ENCODE measurements around the gene CFAP43.

Gene CFAP43, protein sequence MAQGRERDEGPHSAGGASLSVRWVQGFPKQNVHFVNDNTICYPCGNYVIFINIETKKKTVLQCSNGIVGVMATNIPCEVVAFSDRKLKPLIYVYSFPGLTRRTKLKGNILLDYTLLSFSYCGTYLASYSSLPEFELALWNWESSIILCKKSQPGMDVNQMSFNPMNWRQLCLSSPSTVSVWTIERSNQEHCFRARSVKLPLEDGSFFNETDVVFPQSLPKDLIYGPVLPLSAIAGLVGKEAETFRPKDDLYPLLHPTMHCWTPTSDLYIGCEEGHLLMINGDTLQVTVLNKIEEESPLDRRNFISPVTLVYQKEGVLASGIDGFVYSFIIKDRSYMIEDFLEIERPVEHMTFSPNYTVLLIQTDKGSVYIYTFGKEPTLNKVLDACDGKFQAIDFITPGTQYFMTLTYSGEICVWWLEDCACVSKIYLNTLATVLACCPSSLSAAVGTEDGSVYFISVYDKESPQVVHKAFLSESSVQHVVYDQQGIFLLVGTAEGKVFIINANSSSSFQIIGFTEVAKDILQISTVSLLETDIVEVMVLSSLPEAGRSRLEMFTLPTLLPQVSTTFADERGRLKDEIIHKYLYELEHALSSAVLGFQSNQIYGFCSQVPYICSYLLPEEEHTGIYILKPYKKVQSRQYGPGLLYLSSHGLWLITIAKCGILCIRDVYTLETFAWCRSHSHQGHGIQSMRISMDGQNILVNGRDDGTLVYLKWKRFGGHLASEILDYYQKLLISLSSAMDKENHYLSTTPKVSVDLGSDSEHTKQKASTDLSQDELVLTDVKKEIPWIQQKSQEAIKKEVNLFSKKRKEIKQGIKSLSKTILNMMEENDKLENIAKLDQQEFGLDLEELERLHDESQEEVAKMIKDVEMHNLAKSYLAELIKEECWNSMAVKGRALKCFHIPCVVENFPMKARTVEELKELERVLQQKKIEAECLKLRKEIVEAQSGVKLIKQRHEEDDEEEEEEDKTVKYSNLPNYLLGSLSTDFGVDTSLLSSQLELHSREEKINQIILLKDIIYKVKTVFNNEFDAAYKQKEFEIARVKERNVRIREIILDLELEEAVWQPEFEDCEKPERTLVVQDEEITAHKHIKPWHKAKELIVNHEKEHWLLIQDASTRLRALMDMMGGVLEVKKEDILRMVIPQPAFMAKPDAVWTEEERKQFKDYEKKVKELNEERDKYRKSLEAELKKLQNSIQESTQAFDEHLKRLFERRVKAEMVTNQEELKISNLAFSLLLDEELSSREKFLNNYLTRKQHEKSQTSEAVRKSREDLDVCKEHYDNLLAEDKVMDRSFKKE (N-terminal part only)

DNA sequence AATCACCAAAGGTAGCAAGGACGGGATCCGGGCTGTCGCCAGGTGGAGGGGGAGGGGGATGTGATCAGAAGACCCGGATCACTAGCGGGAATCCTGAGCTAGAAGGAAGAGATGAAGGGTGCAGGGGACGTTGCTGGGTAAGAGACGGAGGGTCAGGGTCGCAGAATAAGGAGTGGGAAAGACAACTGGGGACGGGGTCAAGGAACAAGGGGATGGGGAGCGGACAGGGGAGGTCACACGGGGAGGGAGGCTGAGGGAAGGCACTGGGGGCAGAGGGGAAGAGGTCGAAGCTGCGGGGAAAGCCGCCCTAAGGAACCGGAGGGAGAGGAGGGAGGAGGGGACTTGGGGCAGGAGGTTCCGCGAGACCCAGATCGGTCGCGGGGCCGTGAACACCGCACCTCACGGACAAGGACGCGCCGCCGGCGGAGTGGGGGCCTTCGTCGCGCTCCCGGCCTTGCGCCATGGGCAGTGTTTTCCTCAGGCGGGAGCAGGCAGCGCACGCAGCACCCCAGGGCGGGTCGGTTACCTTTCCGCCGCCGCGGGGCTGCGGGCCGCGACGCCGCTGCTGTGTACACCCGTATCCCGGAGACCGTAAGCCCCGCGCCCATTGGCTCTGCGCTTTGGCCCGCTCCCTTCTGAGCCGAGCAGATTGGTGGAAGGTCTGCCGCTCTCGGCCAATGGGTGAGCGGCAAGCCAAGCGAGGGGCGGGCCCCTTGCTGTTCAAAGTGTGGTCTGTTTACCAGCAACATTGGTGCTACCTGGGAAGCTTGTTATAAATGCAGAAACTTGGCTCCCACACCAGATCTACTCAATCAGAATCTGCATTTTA is at the start of gene CFAP43:
Gene CFAP43 (minus strand): TSS at position 581 of the 829 bp plus-strand sequence. CDS start 118 bp downstream, at position 463.
- DNase-seq (ENCODE audit: low read depth in 2 of 2), result peak; percentile 96 to 98

DNA sequence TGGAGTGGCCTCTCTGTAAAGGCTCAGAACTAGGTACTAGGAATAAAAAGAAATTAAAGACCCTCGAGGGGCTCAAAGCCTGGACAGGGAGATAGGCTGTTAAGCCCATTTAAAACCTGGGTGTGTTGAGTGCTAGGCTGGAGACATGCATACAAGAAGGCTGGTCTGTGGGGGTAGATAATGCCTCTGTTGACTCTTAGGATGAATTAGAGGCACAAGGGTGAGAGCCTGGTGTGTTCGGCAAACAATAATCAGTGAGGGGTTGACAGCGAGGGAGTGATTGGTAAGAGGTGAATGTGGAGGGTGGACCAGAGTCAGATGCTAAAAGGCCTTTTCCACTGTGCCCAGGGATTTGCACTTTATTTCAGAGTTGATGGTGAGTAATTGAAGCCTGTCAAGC is 49.5 kb upstream of the CFAP43 start:
- no peak for DNase-seq (ENCODE audit: low read depth in 2 of 2)

DNA sequence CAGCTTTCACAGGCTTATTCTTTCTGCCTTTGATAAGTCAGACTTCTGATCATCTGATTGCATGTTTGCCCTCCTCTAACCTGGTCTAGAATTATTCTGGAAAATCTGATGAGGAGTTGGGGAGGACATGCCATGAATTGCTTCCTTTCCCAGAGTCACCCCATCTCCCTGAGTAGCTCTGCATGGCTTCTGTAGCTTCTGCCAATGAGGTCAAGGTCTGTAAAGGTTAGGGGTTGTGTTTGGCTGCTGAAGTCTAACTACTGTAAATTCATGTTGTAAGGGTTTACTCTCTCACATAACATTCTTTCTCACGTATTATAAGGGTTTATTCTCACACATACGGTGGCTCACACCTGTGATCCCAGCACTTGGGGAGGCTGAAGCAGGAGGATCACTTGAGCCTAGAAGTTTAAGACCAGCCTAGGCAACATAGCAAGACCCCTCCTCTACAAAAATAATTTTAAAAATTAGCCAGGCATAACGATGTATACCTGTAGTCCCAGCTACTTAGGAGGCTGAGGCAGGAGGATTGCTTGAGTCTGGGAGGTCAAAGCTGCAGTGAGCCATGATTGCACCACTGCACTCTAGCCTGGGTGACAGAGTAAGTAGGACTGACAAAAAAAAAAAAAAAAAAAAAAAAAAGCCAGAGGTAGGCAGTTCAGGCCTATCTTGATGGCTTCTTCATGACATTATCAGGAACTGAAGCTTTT is 47.5 kb upstream of the CFAP43 start:
- no peak for DNase-seq (ENCODE audit: low read depth in 2 of 2)

DNA sequence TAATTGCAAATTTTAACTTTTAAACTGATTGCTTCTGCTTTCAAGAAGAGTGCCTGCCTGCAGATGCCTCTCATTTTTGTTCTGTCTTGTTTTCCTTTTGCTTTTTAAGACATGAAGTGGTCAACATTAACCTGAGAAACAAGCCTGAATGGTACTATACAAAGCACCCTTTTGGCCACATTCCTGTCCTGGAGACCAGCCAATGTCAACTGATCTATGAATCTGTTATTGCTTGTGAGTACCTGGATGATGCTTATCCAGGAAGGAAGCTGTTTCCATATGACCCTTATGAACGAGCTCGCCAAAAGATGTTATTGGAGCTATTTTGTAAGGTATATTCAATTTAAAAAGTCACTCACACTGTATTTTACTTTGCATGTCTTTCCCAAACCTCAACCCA is 45.6 kb upstream of the CFAP43 start:
- DNase-seq (ENCODE audit: low read depth in 2 of 2), result no peak

DNA sequence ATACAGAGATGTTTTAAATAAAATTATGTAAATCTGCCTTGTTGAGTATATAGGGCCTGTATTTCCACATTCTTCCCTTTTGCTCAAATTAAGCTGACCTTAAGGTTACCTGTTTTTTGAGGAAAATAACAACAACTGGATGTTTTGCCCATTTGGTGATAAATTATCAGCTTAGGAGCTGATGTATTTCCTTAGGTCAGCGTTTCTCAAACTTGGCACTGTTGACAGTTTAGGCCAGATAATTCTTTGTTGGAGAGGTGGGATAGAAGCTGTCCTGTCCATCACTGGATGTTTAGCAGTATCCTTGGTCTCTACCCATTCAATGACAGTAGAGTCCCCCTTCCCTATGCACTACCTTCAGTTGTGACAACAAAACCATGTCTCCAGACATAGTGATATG is 44.0 kb upstream of the CFAP43 start:
- no peak for DNase-seq (ENCODE audit: low read depth in 2 of 2)

DNA sequence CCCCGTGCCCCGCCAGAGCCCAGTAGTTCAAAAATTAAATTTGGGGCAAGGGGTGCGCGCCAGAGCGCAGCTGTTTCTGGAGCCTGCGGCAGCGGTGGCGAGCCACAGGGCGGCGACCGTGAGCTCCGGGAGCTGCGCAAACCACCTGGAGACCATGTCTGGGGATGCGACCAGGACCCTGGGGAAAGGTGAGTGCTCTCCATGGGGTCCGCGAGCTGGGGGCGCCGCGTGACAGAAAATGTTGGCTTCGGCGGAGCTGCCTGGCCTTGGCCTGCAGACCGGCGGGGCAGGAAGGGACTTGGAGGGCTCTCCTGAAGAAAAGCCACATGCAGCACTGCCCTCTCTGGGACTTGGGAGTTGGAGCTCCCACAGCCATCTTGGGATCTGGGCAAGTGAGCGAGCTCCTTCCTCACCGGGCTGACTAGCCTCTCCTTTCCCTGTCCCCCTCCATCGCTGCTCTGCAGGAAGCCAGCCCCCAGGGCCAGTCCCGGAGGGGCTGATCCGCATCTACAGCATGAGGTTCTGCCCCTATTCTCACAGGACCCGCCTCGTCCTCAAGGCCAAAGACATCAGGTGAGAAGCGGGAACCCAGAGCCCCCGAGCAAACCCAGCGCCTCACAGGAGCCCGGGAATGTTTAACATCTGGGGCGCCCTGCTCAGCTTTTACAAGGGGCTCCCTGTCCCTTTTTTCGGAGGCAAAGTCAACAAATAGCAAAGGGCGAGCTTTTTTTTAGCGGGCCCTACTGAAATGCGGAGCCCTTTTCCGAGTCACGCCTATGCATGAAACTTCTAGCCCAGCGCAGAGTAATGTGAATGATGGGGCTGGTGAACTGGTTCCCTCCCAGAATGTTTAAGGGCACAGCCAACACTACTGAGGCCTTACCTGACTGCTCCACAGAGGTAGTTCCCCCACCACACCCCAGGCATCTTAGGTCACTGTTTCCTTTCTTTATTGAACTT is 42.9 kb upstream of the CFAP43 start:
- DNase-seq (ENCODE audit: low read depth in 2 of 2), result no peak

DNA sequence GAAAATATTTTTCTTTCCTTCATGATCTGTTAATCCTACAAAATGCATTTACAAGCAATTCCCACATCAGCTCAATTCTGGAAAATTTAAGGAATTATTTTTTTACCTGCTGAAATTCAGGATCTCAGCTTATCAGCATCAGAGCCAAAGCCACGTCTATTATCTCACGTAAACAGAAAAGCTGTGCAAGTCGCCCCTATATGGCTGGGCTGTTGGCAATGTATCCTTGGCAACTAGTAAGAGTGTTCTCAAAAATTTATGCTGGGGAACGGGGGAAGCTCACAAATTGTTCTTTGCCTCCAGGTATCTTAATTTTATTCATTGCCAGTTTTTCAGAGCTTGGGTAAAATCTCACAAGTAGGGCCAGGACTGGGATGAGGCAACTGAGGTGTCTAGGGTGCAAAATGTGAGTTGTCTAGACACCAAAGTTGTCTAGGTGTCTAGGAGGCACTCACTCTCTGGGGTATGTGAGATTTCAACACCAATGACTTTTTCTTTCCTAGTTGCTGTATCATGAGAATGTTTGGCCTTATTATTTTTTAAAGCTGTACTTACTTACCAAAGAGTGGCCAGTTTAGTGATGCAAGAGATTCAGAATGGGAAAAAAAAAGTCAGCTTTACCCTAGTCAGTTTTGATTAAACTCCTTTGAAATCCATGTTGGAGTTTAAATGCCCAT is 41.9 kb upstream of the CFAP43 start:
- no peak for DNase-seq (ENCODE audit: low read depth in 2 of 2)

DNA sequence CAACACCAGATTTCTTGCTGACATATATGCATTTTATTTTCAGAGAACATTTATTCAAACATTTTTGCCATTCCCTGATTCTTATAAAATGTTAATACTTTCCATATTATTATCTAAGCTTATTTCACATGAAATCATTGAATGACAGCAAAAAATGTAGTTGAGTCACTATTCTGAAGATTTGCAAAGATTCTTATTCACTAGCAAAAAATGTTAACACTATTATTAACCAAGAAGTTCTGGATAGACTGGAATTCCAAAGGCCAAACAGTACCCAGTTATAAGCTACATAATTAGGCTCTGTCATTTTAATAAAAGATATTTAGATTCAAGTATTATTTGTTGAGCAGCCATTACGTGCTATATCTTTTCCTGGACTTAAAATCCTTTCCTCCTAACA is 41.1 kb upstream of the CFAP43 start:
- no peak for DNase-seq (ENCODE audit: low read depth in 2 of 2)

DNA sequence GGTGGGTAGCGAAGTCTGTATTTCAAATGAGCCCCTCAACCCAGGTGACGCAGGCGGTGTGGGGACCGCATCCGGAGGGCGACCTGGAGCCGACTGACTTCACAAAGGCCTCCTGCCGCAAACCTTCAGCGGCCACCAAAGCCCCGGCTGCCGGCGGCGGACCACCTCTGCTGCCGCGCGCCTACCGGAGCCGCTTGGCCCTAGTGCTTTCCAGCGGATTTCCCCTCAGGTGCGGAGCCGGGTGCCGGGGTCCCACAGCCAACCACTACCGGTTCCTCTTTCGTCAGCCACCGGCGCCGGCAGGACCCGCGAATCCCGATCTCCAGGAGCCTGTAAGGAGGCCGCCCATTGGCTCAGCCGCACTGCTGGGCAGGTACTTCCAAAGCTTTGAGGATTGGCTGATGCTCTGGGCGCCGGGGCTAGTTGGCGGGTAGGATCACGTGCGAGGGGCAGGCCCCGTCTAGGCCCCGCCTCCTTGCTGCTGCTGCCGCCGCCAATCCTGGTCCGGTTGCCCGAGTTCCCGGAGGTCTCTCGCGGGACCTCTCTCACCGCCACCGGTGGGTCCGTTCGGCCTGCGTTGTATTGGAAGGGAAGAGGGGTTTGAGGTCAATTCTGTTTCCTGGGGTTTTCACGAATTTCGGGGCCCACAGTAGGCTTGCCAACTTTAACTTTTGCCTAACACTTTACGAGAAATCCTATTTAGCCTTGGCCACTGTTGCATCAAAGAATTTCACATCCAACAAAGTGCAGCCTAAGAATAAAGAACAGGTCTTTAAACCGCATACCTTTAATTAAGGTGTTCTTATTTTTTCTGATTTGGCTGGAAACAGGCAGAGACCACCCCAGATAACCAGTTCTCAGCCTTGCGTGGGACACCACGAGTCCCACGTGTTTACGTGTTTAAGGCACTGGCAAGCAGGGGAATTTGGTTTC is 36.8 kb upstream of the CFAP43 start, which contains the start of gene GSTO2:
Gene GSTO2 (plus strand): TSS at position 472 of the 933 bp plus-strand sequence. CDS start 5,732 bp downstream, outside the sequence.
- DNase-seq (ENCODE audit: low read depth in 2 of 2), result peak; percentile 93 to 99

DNA sequence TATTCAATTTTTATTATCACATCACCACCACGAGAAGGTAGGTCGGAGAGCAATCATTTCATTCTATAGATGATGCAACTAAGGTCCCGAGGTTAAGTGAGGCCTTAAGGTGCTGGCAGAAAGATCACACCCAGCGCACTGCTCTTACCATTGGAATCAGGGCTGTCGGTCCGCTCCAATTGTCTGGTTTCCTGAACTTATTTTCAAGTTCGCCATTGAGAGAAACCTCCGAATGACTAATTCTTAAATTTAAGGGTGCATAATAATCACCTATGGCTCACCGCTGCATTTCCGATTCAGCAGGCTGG is 36.2 kb upstream of the CFAP43 start:
- DNase-seq (ENCODE audit: low read depth in 2 of 2), result no peak

DNA sequence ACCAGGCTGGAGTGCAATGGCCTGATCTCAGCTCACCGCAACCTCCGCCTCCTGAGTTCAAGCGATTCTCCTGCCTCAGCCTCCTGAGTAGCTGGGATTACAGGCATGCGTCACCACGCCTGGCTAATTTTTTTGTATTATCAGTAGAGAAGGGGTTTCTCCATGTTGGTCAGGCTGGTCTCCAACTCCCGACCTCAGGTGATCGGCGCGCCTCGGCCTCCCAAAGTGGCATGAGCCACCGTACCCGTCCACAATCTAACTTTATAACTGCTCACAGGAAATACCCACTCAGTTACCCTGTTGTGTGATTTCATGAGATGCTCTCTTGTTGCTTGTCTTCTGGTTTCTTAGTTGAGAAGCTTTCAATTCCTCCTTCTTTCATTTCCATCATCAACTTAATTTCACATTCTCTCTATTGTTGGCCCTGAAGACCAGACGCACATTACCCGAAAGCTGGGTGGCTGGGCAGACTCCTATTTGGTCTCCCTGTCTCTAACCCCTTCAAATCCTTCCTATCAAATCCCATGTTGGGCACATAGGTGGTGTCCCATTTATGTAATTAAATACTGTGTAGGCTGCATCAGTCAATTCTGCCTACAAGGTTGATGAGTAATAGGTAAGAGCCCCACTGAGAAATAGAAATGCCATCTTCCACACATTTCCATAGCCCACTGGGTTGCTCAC is 35.7 kb upstream of the CFAP43 start:
- no peak for DNase-seq (ENCODE audit: low read depth in 2 of 2)

DNA sequence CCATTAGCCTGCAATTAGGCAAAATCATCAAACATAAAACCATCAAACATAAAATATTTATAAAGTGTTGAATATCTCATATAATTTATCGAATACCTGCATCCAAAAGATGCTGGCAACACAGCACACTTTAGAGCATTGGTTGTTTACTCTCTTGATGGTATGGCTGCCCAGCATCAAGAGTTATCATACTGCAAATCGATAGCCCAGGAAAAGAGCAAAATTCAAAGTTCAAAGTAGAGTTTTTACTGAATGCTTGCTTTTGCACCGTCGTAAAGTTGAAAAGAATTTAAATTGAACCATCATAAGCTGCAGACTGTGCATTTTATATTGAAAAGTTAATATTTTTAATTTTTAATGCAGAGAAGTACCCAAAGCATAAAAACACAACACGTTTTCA is 32.6 kb upstream of the CFAP43 start:
- DNase-seq (ENCODE audit: low read depth in 2 of 2), result no peak

DNA sequence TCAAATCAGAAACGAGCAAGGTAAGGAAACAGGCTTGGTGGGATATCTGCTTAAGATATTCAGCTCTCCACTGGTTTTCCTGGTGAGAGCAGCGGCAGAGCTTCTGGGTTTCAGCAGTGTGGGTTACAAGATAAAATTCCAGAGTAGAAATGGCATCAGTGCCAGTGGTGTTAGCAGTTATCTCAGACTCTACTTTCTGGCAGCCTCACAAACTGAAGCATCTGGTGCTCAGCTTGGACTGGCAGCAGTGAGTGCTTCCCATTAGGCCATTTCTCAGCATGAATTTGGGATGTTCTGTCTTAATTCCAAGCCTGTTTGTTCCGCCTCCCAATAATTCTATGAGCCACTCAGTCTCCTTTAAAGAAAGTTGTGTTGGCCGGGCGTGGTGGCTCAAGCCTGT is 29.9 kb upstream of the CFAP43 start:
- no peak for DNase-seq (ENCODE audit: low read depth in 2 of 2)

DNA sequence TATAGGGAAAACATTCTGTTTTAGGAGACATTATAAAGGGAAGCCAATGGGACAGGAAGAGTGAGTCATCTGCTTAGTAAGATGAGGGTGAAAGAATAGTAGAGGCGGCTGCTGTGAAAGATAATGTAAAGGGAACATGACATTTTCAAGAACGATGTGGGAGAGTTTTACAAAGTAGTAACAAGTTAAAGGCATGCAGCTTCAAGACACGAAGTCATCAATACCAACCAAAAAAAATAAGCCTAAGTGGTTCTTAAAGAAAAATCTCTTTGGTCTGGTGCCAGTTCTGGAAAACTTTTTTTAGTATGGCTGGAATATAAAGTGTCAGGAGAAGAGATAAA is 28.6 kb upstream of the CFAP43 start:
- DNase-seq (ENCODE audit: low read depth in 2 of 2), result no peak

DNA sequence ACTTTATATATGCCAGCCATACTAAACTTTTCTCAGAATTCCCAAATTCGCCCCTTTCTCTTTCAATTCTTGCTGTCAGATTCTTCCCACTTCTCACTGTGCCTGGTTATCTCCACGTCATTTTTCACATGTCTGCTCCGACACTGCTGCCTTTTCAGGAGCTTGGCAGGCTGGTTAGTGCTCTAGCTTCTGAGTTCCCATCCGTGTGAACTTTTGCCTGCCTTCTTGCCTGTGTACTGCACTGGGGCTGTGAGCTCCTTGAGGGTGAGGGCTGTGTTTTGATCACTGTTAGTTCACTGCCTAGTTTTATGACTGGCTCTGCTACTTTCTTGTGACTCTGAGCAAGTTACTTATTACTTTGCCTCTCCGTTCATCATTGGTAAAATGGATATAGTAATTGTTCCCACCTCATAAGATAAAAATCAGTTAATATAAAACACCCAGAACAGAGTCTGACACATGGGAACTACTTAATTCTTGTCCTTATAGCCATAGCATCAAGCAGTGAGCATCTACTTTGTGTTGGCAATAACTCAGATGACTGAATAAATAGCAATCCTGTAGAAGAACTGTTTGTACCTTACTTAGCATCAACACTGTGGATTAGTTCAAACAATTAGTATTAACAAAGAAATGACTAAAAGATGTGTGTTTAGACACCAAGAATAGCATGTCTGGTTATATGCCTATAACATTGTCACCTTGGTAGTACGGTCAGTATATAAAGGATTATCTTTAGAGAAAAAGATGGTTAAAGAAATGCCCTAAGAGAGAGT is 28.0 kb upstream of the CFAP43 start:
- no peak for DNase-seq (ENCODE audit: low read depth in 2 of 2)

DNA sequence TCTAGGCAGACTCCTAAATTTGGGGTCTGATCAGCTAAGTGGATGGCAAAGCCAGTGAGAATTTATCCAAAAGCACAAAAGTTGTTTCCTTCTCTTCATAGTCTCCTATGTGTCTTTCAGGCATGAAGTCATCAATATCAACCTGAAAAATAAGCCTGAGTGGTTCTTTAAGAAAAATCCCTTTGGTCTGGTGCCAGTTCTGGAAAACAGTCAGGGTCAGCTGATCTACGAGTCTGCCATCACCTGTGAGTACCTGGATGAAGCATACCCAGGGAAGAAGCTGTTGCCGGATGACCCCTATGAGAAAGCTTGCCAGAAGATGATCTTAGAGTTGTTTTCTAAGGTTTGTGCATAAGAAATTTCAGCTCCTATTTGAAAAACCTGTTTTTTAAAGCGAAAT is 27.3 kb upstream of the CFAP43 start:
- DNase-seq (ENCODE audit: low read depth in 2 of 2), result no peak

Measured in activated CD8-positive, alpha-beta memory T cell treated with anti-CD3 and anti-CD28 coated beads for 4 hours (primary cell).